NCI-H2227 (cell line): ENCODE results near the gene PSD4.

Source experiments
- DNase-seq: peaks from one replicate; lab custom pipeline; 2025; ENCODE audit not compliant: unreplicated experiment; lab: John Stamatoyannopoulos, UW

Gene PSD4

GRCh38 chr2:113173542-113174375 lies at the start of gene PSD4:
PSD4 (plus strand) TSS chr2:113173971; CDS start chr2:113182457, 8,486 bp downstream.
- DNase-seq = no peak

- DNase-seq = no peak
Measured at GRCh38 chr2:113124181-113124961, 49.4 kb upstream of the PSD4 start.

GRCh38 chr2:113124984-113125855 lies 48.6 kb upstream of the PSD4 start:
- DNase-seq = no peak

GRCh38 chr2:113126845-113127645 lies 46.7 kb upstream of the PSD4 start, which contains the start of gene IL1RN:
IL1RN (plus strand) TSS chr2:113127598; CDS start chr2:113127625, 27 bp downstream.
- DNase-seq = no peak

GRCh38 chr2:113127646-113128570 lies 45.9 kb upstream of the PSD4 start:
- no peak for DNase-seq

- no peak for DNase-seq
Measured at GRCh38 chr2:113129519-113130078, 44.2 kb upstream of the PSD4 start.

- DNase-seq = no peak
Measured at GRCh38 chr2:113131352-113132185, 42.2 kb upstream of the PSD4 start.

- DNase-seq = no peak
Measured at GRCh38 chr2:113132414-113133021, 41.3 kb upstream of the PSD4 start.

GRCh38 chr2:113133704-113134598 lies 39.8 kb upstream of the PSD4 start:
- DNase-seq = no peak

- DNase-seq = no peak
Measured at GRCh38 chr2:113134717-113135116, 39.1 kb upstream of the PSD4 start.

GRCh38 chr2:113135317-113135716 lies 38.5 kb upstream of the PSD4 start:
- no peak for DNase-seq

- peak; percentile 62 for DNase-seq
Measured at GRCh38 chr2:113136828-113137775, 36.7 kb upstream of the PSD4 start.

GRCh38 chr2:113137827-113138226 lies 35.9 kb upstream of the PSD4 start:
- DNase-seq = no peak

- DNase-seq = peak; percentile 84
Measured at GRCh38 chr2:113138428-113139322, 35.1 kb upstream of the PSD4 start.
